Neural cell (in vitro differentiated cells): ENCODE measurements around the gene TIMM13. TPM values are rescaled to one million over a fixed set of nuclear protein-coding genes. Genes with fewer than 3 reads are reported as not detected.

Source experiments
- H2AFZ ChIP-seq: fragments of 200-600, 300-800 bp; sonication (generic), shearing (Covaris generic); 2 replicates; pipeline ENCODE4 v1.6.0; 2014; ENCODE audit warnings: low read depth, mild to moderate bottlenecking, antibody characterized with exemption, low read length, moderate library complexity
- H3F3A ChIP-seq: fragments of 200-600 bp; shearing (Covaris generic); 2 replicates; pipeline ENCODE4 v1.6.1; 2016; ENCODE audit warnings: mild to moderate bottlenecking, moderate library complexity, mixed read lengths, antibody characterized with exemption, low read length; ENCODE audit not compliant: insufficient read depth, poor library complexity, severe bottlenecking
- H3K27ac ChIP-seq: fragments of 200-600, 300-800 bp; sonication (generic), shearing (Covaris generic); 2 replicates; pipeline ENCODE4 v1.5.1; 2014; ENCODE audit warnings: mild to moderate bottlenecking, low read length, moderate library complexity
- H3K27me3 ChIP-seq: fragments of 300-800, 200-600 bp; sonication (generic), shearing (Covaris generic); 2 replicates; pipeline ENCODE4 v1.6.0; 2014; ENCODE audit warnings: mild to moderate bottlenecking, low read depth, low read length, moderate library complexity; ENCODE audit not compliant: insufficient read depth
- H3K36me3 ChIP-seq: fragments of 300-800, 200-600 bp; sonication (generic), shearing (Covaris generic); 2 replicates; pipeline ENCODE4 v1.5.1; 2014; ENCODE audit warnings: mild to moderate bottlenecking, antibody characterized with exemption, low read length, moderate library complexity; ENCODE audit not compliant: insufficient read depth
- H3K4me2 ChIP-seq: fragments of 300-800, 200-600 bp; sonication (generic), shearing (Covaris generic); 2 replicates; pipeline ENCODE4 v1.6.0; 2014; ENCODE audit warnings: mild to moderate bottlenecking, low read length
- H3K4me3 ChIP-seq: fragments of 300-800, 200-600 bp; sonication (generic), shearing (Covaris generic); 2 replicates; pipeline ENCODE4 v1.5.1; 2014; ENCODE audit warnings: mild to moderate bottlenecking, low read length, moderate library complexity
- H3K79me2 ChIP-seq: fragments of 200-600 bp; shearing (Covaris generic); replicated peaks from 2 replicates; pipeline ENCODE4 v1.6.0; 2014; ENCODE audit warnings: mild to moderate bottlenecking, low read length, moderate library complexity; ENCODE audit not compliant: insufficient read depth
- H3K9ac ChIP-seq: fragments of 300-800, 200-600 bp; sonication (generic), shearing (Covaris generic); 2 replicates; pipeline ENCODE4 v1.6.1; 2016; ENCODE audit warnings: mild to moderate bottlenecking, low read length, mixed read lengths
- H3K9me2 ChIP-seq: fragments of 200-600 bp; shearing (Covaris generic); 2 replicates; pipeline ENCODE4 v1.6.1; 2016; ENCODE audit warnings: mild to moderate bottlenecking, low read length, mixed read lengths; ENCODE audit not compliant: insufficient read depth
- H3K9me3 ChIP-seq: fragments of 200-600, 300-800 bp; sonication (generic), shearing (Covaris generic); 2 replicates; pipeline ENCODE4 v1.6.1; 2016; ENCODE audit warnings: mild to moderate bottlenecking, mixed run types, low read length, moderate library complexity, mixed read lengths
- H4K20me1 ChIP-seq: fragments of 200-600 bp; shearing (Covaris generic); 2 replicates; pipeline ENCODE4 v1.6.1; 2016; ENCODE audit warnings: mild to moderate bottlenecking, mixed run types; ENCODE audit not compliant: insufficient read depth
- CTCF ChIP-seq: fragments of 450-650 bp; IDR thresholded peaks from 2 replicates; pipeline ENCODE4 v1.5.1; 2014; ENCODE audit warnings: antibody characterized with exemption, mild to moderate bottlenecking, moderate library complexity; ENCODE audit not compliant: poor library complexity, severe bottlenecking
- EP300 ChIP-seq: fragments of 450-650 bp; conservative IDR thresholded peaks from 2 replicates; pipeline ENCODE4 v1.6.1; 2014; ENCODE audit warnings: antibody characterized with exemption, mild to moderate bottlenecking, moderate library complexity; ENCODE audit not compliant: poor library complexity, severe bottlenecking
- EZH2 ChIP-seq: fragments of 200-600, 300-800 bp; shearing (Covaris generic), sonication (generic); IDR thresholded peaks from 2 replicates; pipeline ENCODE4 v1.6.1; 2014; ENCODE audit warnings: antibody characterized with exemption, low read length, borderline replicate concordance, mild to moderate bottlenecking; ENCODE audit not compliant: insufficient read depth, poor library complexity, severe bottlenecking
- MXI1 ChIP-seq: fragments of 450-650 bp; conservative IDR thresholded peaks from 2 replicates; pipeline ENCODE4 v1.6.1; 2014; ENCODE audit warnings: antibody characterized with exemption, mild to moderate bottlenecking; ENCODE audit not compliant: poor library complexity, severe bottlenecking
- POLR2AphosphoS5 ChIP-seq: IDR thresholded peaks from 2 replicates; pipeline ENCODE4 v1.6.1; 2012
- RAD21 ChIP-seq: fragments of 450-650 bp; conservative IDR thresholded peaks from 2 replicates; pipeline ENCODE4 v1.6.1; 2014; ENCODE audit warnings: antibody characterized with exemption, mild to moderate bottlenecking, moderate library complexity
- REST ChIP-seq: IDR thresholded peaks from 2 replicates; pipeline ENCODE4 v1.6.1; 2012; ENCODE audit warnings: borderline replicate concordance
- SMC3 ChIP-seq: fragments of 450-650 bp; conservative IDR thresholded peaks from 2 replicates; pipeline ENCODE4 v1.6.1; 2014; ENCODE audit warnings: antibody characterized with exemption, mild to moderate bottlenecking, moderate library complexity; ENCODE audit not compliant: poor library complexity
- TAF1 ChIP-seq: IDR thresholded peaks from 2 replicates; pipeline ENCODE4 v1.6.1; 2012; ENCODE audit warnings: low read depth
- polyA plus RNA-seq: library from polyadenylated mRNA; depleted of rRNA; stranded (reverse); fragments of >200 nt; gene quantifications from 2 replicates; pipeline ENCODE4 v1.2.3, GENCODE V29; 2014

The TIMM13 gene
- polyA plus RNA-seq, 1 donor from 2014 or later, result 73.0 TPM

- H3K36me3 ChIP-seq, result no peaks in the 10 kb centered on the region
- no peaks in the 10 kb centered on the region for H3K79me2 ChIP-seq
- no peaks in the 10 kb centered on the region for H3K9me2 ChIP-seq
- H3K9ac ChIP-seq, result no peak overlapping the region
- H3K4me2 ChIP-seq, result no peak overlapping the region
- no peaks in the 10 kb centered on the region for H4K20me1 ChIP-seq
- H3F3A ChIP-seq, result no peaks in the 10 kb centered on the region
- H3K9me3 ChIP-seq, result no peaks in the 10 kb centered on the region
- H3K27ac ChIP-seq, result no peak overlapping the region
- TF ChIP-seq EZH2 (no peak), TAF1 (no peak), RAD21 (no peak), POLR2AphosphoS5 (no peak), REST (no peak), CTCF (no peak), SMC3 (no peak), MXI1 (no peak)
- H2AFZ ChIP-seq, result no peak overlapping the region
- no peak overlapping the region for H3K4me3 ChIP-seq
- H3K27me3 ChIP-seq, result no peaks in the 10 kb centered on the region
These were observed 19.1 kb downstream of the TIMM13 start for GRCh38 chr19:2408247-2408646.

GRCh38 chr19:2399582-2399981, 27.8 kb downstream of the TIMM13 start:
- TF ChIP-seq SMC3 (no peak), EP300 (no peak), POLR2AphosphoS5 (no peak), MXI1 (no peak), CTCF (no peak), TAF1 (no peak), EZH2 (no peak), REST (no peak), RAD21 (no peak)
- no peak overlapping the region for H3K4me3 ChIP-seq
- H3K36me3 ChIP-seq, result no peaks in the 10 kb centered on the region
- H3K9ac ChIP-seq, result no peak overlapping the region
- H4K20me1 ChIP-seq, result no peaks in the 10 kb centered on the region
- no peak overlapping the region for H3K4me2 ChIP-seq
- no peaks in the 10 kb centered on the region for H3K9me3 ChIP-seq
- no peak overlapping the region for H2AFZ ChIP-seq
- no peaks in the 10 kb centered on the region for H3K9me2 ChIP-seq
- no peak overlapping the region for H3K27ac ChIP-seq
- H3K27me3 ChIP-seq, result no peaks in the 10 kb centered on the region
- no peaks in the 10 kb centered on the region for H3K79me2 ChIP-seq
- no peaks in the 10 kb centered on the region for H3F3A ChIP-seq
